ENCODE results near the gene SYT10.

Gene SYT10, protein sequence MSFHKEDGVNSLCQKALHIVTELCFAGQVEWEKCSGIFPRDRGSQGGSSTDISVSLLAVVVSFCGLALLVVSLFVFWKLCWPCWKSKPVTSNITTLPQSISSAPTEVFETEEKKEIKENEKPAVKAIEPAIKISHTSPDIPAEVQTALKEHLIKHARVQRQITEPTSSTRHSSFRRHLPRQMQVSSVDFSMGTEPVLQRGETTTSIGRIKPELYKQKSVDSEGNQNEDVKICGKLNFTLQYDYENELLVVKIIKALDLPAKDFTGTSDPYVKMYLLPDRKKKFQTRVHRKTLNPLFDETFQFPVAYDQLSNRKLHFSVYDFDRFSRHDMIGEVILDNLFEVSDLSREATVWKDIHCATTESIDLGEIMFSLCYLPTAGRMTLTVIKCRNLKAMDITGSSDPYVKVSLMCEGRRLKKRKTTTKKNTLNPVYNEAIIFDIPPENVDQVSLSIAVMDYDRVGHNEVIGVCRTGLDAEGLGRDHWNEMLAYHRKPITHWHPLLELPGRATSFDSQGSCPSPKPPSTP

DNA sequence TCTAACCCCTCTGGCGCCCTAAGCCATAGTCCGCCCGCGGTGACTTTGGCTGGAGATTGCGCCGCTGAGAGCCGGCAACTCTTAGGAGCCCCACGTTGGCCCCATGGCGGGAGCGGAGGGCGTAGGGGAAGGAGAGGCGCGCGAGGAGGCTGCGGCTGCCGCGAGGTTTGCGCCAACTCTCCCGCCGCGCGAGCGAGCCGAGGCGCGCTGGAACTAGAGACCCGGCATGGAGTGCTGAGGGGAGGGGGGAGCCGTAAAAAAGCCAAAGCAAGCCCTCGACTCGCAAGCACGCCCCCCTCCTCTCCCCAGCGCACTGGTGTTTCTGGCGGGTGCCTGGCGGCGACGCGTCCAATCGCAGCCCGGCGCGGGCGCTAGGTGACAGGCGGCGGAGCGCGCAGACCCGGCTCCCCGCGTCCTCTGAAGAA, at the start of gene SYT10:
TSS of gene SYT10 (minus strand) at position 233 of the 425 bp plus-strand sequence. CDS start 297 bp downstream, outside the sequence.
- DNase-seq (ENCODE audit: extremely low read depth, low read depth) = no peak
- TF ChIP-seq, protein P1, sequence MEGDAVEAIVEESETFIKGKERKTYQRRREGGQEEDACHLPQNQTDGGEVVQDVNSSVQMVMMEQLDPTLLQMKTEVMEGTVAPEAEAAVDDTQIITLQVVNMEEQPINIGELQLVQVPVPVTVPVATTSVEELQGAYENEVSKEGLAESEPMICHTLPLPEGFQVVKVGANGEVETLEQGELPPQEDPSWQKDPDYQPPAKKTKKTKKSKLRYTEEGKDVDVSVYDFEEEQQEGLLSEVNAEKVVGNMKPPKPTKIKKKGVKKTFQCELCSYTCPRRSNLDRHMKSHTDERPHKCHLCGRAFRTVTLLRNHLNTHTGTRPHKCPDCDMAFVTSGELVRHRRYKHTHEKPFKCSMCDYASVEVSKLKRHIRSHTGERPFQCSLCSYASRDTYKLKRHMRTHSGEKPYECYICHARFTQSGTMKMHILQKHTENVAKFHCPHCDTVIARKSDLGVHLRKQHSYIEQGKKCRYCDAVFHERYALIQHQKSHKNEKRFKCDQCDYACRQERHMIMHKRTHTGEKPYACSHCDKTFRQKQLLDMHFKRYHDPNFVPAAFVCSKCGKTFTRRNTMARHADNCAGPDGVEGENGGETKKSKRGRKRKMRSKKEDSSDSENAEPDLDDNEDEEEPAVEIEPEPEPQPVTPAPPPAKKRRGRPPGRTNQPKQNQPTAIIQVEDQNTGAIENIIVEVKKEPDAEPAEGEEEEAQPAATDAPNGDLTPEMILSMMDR (IDR thresholded peaks at IDR 0.05; ENCODE audit: low read depth, low read length) = no peak

DNA sequence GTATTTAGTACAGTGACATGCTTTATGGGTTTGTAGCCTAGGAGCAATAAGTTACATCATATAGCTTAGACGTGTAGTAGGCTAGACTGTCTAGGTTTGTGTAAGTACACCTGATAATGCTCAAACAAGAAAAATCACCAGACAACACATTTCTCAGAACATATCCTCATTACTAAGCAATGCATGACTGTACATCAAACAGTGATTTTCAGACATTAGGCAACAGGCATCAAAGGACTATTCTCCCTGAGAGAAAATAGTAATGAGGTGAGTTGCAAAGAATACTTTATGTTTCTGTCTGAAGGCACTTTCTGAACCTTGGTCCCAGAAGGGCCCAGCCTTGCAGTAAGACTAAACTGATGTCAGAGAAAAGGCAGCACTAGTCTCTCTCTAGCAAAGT, 48.4 kb upstream of the SYT10 start:
- DNase-seq (ENCODE audit: extremely low read depth, low read depth) = no peak
- TF ChIP-seq, protein P1 (IDR thresholded peaks at IDR 0.05; ENCODE audit: low read depth, low read length) = no peak

DNA sequence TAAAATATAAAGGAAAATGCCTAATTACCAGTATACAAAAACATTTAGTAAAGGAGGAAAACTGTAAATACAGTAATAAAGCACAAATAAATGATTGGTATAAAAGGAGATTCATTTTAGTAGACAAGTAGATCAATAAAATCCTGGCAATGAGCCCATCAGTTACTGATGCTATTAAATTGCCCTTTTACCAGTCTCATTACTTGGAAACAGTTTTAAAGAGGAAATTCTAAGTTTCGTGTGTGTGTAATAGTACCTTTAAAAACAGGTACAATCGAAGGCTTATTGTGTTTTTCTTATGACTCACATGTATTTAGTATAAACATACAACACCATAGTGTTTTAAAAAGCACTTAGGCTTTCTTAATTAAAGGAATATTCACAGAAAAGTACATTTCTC, 46.4 kb upstream of the SYT10 start:
- TF ChIP-seq, protein P1 (IDR thresholded peaks at IDR 0.05; ENCODE audit: low read depth, low read length) = no peak
- DNase-seq (ENCODE audit: extremely low read depth, low read depth) = no peak

DNA sequence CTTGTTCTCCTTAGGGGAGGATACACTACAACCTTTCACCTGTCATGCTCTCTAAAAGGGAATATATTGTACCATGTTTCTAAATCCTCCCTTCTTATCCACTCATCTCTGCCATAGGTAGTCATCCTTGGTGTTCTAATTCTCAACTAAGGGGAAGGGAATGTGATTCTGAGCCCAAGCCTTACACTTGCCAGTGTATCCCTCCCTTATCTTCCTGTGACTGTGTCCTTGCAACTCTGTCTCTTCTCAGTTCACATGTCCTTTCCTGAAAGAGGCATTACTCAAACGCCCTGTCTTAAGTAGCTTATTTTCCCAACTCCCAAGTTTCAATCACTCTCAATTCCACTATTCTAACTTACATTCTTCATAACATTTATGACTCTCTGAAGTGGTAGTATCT, 44.5 kb upstream of the SYT10 start:
- TF ChIP-seq, protein P1 (IDR thresholded peaks at IDR 0.05; ENCODE audit: low read depth, low read length) = no peak
- DNase-seq (ENCODE audit: extremely low read depth, low read depth) = no peak

DNA sequence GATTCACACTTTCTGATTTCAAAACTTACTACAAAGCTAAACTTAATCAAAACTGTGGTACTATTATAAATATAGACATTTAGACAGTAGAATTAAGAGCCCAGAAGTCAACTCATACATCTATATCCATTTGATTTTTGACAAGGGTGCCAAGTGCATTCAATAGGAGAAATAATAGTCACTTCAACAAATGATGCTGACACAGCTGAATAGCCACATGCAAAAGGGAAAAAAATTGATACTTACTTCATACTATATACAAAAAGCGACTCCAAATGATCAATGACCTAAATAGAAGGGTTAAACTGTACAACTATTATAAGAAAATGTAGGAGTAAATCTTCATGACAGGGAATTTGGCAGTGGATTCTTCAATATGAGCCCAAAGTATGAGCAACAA, 40.7 kb upstream of the SYT10 start:
- no peak for DNase-seq (ENCODE audit: extremely low read depth, low read depth)
- TF ChIP-seq, protein P1 (IDR thresholded peaks at IDR 0.05; ENCODE audit: low read depth, low read length) = no peak

DNA sequence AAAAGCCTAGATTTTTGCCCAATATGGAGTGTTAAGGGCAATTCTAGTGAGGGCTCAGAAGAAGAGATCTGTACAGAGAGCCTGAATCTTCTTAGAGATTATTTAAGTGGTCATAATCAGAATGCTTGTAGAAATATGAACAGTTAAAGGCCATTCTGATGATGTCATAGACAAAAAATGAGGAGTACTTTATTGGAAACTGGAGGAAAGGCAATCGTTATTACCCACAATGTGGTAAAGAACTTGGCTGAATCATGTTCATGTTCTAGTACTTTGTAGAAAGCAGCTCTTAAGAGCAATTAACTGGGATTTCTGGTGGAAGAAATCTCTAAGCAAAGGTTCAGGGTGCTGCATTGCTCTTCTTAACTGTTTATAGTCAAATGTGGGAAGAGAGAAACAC, 36.4 kb upstream of the SYT10 start:
- TF ChIP-seq, protein P1 (IDR thresholded peaks at IDR 0.05; ENCODE audit: low read depth, low read length) = no peak
- DNase-seq (ENCODE audit: extremely low read depth, low read depth) = no peak

DNA sequence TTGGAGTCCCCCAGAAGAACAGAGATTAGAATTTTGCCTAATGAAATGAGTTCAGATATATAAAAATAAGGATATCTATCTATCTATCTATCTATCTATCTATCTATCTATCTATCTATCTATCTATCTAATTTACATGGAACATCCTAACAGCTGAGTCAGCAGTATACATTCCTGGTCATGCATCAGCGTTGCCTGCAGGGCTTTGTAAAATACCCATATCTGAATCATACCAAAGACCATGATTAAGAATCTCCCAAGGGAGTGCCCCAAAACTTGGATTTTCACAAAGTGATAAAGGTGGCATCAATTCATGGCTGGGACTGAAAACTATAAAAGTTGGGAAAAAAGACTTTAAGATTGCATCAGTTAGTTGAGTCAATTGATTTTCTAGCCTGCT, 32.7 kb upstream of the SYT10 start:
- no peak for DNase-seq (ENCODE audit: extremely low read depth, low read depth)
- TF ChIP-seq, protein P1 (IDR thresholded peaks at IDR 0.05; ENCODE audit: low read depth, low read length) = no peak
